HAP-1 (cell line): ENCODE data around the gene DOCK8.

Source experiments
- DNase-seq, 2 experiments: peaks; one replicate each; pipeline ENCODE4 v3.0.0-alpha.2; 2016 to 2020; ENCODE audit warnings: low spot score in 2 of 2
- H3K27me3 ChIP-seq: fragments of 250-450 bp; sonication (Bioruptor Pico); 2 replicates; pipeline ENCODE4 v1.5.1; 2020; ENCODE audit warnings: low read depth, mild to moderate bottlenecking, moderate library complexity
- H3K36me3 ChIP-seq: fragments of 250-450 bp; sonication (Bioruptor Pico); replicated peaks from 2 replicates; pipeline ENCODE4 v1.5.1; 2020; ENCODE audit warnings: mild to moderate bottlenecking
- H3K4me1 ChIP-seq: fragments of 250-450 bp; sonication (Bioruptor Pico); 2 replicates; pipeline ENCODE4 v1.5.1; 2020; ENCODE audit warnings: mild to moderate bottlenecking
- H3K4me3 ChIP-seq: fragments of 250-450 bp; sonication (Bioruptor Pico); 2 replicates; pipeline ENCODE4 v1.5.1; 2020; ENCODE audit warnings: mild to moderate bottlenecking, moderate library complexity
- H3K9me3 ChIP-seq: fragments of 250-450 bp; sonication (Bioruptor Pico); 2 replicates; pipeline ENCODE4 v1.5.1; 2020; ENCODE audit warnings: mild to moderate bottlenecking, moderate library complexity
- in situ Hi-C: fragments of 300-500 bp; cut with MboI; formaldehyde crosslinking; loops from 3 replicates; pipeline ENCODE4 v1.14.3; 2020; ENCODE audit warnings: low sequenced_read_pairs, inconsistent platforms, mixed read lengths

DOCK8 gene

GRCh38 chr9:295576-295975, 80.9 kb downstream of the DOCK8 start:
- in situ Hi-C loops: no loop called here
- Histone ChIP-seq H3K4me1 (no peaks in the 10 kb centered on the region), H3K4me3 (no peak overlapping the region), H3K36me3 (no peaks in the 10 kb centered on the region), H3K27me3 (no peaks in the 10 kb centered on the region), H3K9me3 (no peaks in the 10 kb centered on the region)
- DNase-seq: no peak

DNA sequence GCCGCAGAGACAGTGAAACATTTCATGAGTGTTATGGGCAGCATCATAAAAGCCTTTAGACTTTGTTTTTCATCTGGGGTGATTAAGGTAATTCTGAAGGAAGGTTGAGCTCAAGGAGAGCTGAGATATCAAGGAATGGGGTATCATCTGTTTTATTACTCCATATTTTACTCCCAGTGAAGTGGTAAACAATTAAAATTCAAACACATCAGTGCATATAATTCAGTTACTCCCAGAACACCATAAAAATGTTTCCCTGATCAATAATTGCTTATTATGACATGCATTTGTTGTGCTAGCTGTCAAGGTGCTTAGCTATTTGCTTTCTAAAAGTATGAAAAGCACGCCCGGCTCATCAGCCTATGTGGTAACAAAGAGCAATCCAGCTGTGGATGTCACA, 81.7 kb downstream of the DOCK8 start:
- Histone ChIP-seq H3K9me3 (no peaks in the 10 kb centered on the region), H3K4me3 (no peak overlapping the region), H3K27me3 (no peaks in the 10 kb centered on the region), H3K36me3 (no peaks in the 10 kb centered on the region), H3K4me1 (no peaks in the 10 kb centered on the region)
- DNase-seq: no peak
- in situ Hi-C loops: no loop called here

- in situ Hi-C loops: no loop called here
- Histone ChIP-seq H3K27me3 (no peaks in the 10 kb centered on the region), H3K4me1 (no peaks in the 10 kb centered on the region), H3K9me3 (no peaks in the 10 kb centered on the region), H3K4me3 (no peak overlapping the region), H3K36me3 (no peaks in the 10 kb centered on the region)
- DNase-seq: no peak
These were observed 82.7 kb downstream of the DOCK8 start for GRCh38 chr9:297104-297972.

DNA sequence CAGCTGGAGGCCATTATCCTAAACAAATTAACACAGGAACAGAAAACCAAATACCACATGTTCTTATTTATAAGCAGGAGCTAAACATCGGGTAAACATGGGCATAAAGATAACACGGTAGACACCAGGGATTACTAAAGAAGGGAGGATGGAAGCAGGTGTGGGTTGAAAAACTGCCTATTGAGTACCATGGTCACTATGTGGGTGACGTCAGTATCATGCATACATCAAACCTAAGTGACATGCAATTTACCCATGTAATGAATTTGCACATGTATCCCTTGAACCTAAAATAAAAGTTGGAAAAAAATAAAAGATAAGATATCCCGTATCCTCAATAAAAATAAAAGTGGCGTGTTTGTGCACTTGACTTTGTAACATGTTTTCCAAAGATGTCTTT, 88.8 kb downstream of the DOCK8 start:
- no peak for DNase-seq
- in situ Hi-C loops: no loop called here
- Histone ChIP-seq H3K4me1 (no peaks in the 10 kb centered on the region), H3K27me3 (no peaks in the 10 kb centered on the region), H3K4me3 (no peak overlapping the region), H3K36me3 (no peaks in the 10 kb centered on the region), H3K9me3 (no peaks in the 10 kb centered on the region)

DNA sequence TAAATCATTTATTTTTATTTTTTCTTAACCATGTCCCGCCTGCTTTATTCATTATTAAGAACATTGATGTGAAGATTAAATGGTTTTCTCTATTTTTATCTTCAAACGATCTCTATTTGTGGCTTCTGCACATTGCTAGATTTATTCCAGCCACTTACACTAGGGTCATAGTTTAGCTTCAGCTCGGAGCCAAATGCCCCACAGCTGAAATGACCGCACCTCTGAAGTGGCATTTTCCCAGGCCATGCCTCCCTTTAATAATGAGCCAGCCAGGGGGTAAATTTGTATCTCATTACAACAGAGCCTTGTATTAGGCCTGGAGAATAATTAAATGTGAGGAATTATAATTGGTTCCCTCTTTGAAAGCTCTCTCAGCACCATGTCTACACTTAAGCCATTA, 89.4 kb downstream of the DOCK8 start:
- H3K9me3 ChIP-seq: no peaks in the 10 kb centered on the region
- no peaks in the 10 kb centered on the region for H3K4me1 ChIP-seq
- no peaks in the 10 kb centered on the region for H3K27me3 ChIP-seq
- no peak for DNase-seq
- H3K36me3 ChIP-seq: no peaks in the 10 kb centered on the region
- in situ Hi-C loops: no loop called here
- no peak overlapping the region for H3K4me3 ChIP-seq

DNA sequence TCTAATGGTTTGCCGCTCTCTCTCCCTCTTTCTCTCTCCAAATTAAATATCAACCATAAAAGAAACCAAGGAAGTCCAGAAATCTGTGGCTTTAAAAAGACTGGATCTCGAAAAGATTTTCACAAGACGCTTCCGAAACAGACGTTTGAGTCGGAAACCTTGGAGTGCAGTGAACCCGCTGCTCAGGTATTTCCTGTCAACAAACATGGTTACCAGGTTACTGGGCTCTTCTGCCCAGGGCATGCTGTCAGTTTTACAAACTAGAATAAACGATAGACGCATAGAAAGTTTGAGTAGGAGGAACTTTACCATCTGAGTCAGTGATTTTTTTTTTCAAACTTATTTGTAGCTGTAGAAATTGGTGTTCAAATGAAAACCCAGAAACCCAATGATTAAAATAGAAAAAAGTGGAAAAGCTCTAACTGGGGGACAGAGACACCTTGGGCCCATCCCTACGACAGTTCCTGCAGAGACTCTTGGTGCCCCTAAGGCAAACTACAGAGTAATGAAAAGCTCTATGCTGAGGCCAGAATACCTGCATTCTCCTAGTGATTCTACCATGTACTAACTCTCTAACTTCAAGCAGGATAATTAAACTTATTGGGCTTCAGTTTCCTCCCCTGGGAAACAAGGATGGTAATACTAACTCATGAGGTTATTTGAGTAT, 90.0 kb downstream of the DOCK8 start:
- Histone ChIP-seq H3K27me3 (no peaks in the 10 kb centered on the region), H3K4me1 (no peaks in the 10 kb centered on the region), H3K9me3 (no peaks in the 10 kb centered on the region), H3K36me3 (no peaks in the 10 kb centered on the region), H3K4me3 (no peak overlapping the region)
- DNase-seq: no peak
- in situ Hi-C loops: no loop called here

GRCh38 chr9:306907-307306, 92.2 kb downstream of the DOCK8 start:
- Histone ChIP-seq H3K4me1 (peaks cover 2% of the 10 kb centered on the region), H3K36me3 (no peaks in the 10 kb centered on the region), H3K9me3 (no peaks in the 10 kb centered on the region), H3K27me3 (no peaks in the 10 kb centered on the region), H3K4me3 (no peak overlapping the region)
- DNase-seq: no peak
- in situ Hi-C loops: no loop called here

DNA sequence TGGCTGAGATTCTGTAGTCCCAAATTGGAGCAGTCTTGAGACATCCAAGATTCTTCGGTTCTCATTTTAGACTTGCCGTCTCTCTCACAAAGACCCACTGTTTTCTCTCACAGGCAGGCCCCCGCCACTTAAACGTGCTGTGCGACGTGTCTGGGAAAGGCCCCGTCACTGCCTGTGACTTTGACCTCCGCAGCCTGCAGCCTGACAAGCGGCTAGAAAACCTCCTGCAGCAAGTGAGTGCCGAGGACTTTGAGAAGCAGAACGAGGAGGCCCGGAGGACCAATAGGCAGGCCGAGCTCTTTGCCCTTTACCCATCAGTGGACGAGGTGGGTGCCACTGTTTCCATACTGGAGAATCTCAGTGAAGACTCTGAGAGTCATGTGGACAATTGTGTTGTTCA, 97.2 kb downstream of the DOCK8 start:
- peak in 1 of 2 experiments; percentile 12 for DNase-seq
- in situ Hi-C loops: no loop called here
- Histone ChIP-seq H3K36me3 (no peaks in the 10 kb centered on the region), H3K27me3 (no peaks in the 10 kb centered on the region), H3K4me3 (no peak overlapping the region), H3K4me1 (peaks cover 12% of the 10 kb centered on the region), H3K9me3 (no peaks in the 10 kb centered on the region)

DNA sequence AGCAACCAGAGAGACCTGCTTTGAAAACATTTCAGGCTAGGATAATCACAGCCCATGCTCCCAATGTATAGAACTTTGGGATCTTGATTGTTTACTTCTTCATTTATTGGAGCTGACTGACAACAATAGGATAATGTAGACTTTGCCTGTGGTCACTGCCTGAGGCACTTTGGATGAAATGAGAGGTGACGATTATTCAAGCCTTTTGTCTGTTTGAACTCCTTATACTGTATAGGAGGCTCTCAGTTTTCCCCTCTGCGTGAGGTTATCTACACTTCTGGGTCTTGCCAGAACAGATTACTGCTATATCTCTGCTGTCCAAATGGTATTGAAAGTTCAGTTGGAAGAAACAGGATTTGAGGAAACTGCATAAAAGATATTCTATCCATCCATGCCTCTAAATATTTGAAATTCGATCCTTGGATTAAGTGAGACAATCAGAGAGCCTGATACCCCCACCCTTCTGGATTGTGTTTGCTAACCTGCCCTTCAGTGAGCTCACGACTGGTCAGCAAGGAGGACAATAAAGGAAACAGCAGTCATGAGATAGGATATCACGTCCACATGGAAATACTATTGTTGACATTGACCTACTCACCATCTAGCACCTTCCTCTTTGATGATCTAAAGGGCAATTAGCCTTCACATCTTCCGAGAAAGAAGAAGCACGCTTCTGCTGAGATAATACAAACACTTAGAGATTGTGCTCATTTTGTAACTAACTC, 98.1 kb downstream of the DOCK8 start:
- no peaks in the 10 kb centered on the region for H3K36me3 ChIP-seq
- H3K9me3 ChIP-seq: no peaks in the 10 kb centered on the region
- no peak overlapping the region for H3K4me3 ChIP-seq
- no peaks in the 10 kb centered on the region for H3K27me3 ChIP-seq
- H3K4me1 ChIP-seq: peaks cover 12% of the 10 kb centered on the region
- DNase-seq: peak; percentile 82 to 94
- in situ Hi-C loops: no loop called here

- H3K27me3 ChIP-seq: no peaks in the 10 kb centered on the region
- no peak for DNase-seq
- H3K4me3 ChIP-seq: no peak overlapping the region
- H3K4me1 ChIP-seq: peaks cover 12% of the 10 kb centered on the region
- no peaks in the 10 kb centered on the region for H3K36me3 ChIP-seq
- no peaks in the 10 kb centered on the region for H3K9me3 ChIP-seq
- in situ Hi-C loops: no loop called here
These were observed 101.8 kb downstream of the DOCK8 start for GRCh38 chr9:316382-316965.

GRCh38 chr9:318646-319045, 104.0 kb downstream of the DOCK8 start:
- Histone ChIP-seq H3K27me3 (no peaks in the 10 kb centered on the region), H3K9me3 (no peaks in the 10 kb centered on the region), H3K36me3 (no peaks in the 10 kb centered on the region), H3K4me3 (no peak overlapping the region), H3K4me1 (no peaks in the 10 kb centered on the region)
- DNase-seq: no peak
- in situ Hi-C loops: no loop called here

DNA sequence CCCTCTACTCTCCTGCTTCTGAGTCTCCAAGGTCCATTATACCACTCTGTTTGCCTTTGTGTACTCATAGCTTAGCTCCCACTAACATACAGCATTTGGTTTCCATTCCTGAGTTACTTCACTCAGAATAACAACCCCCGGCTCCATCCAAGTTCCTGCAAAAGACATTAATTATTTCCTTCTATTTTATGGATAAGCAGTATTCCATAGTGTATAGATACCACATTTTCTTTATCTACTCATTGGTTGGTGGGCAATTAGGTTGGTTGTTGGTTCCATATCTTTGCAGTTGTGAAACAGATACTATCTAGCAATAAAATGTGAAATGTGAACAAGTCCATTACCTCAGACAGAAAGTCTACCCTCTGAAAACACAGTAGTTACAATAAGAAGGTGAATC, 110.3 kb downstream of the DOCK8 start:
- in situ Hi-C loops: no loop called here
- DNase-seq: no peak
- H3K4me3 ChIP-seq: no peak overlapping the region
- no peaks in the 10 kb centered on the region for H3K36me3 ChIP-seq
- H3K9me3 ChIP-seq: no peaks in the 10 kb centered on the region
- H3K27me3 ChIP-seq: peaks cover 4% of the 10 kb centered on the region; the same call in 1 of the 2 replicates
- no peaks in the 10 kb centered on the region for H3K4me1 ChIP-seq

GRCh38 chr9:326667-327066, 112.0 kb downstream of the DOCK8 start:
- H3K9me3 ChIP-seq: no peaks in the 10 kb centered on the region
- peaks cover 5% of the 10 kb centered on the region; the same call in 1 of the 2 replicates for H3K27me3 ChIP-seq
- no peak for DNase-seq
- no peaks in the 10 kb centered on the region for H3K4me1 ChIP-seq
- in situ Hi-C loops: no loop called here
- no peak overlapping the region for H3K4me3 ChIP-seq
- H3K36me3 ChIP-seq: no peaks in the 10 kb centered on the region

DNA sequence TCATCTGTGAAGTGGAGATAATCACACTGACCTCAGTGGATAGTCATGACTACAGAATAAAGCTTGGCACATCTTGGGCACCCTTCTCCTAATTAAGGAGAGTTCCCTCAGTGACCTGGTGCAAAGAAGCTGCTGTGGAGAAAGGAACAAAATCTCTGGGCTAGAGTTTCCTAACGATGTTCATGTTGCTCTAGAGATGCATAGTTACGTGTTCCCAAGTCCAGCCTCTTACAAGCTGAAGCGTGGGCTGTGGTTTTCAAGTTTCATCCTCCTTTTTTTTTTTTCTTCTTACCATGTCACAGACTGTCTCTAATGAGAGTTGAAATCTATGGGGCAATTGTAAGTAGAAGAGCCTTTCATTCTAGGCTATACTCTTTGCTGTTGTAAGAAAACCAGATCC, 113.8 kb downstream of the DOCK8 start:
- Histone ChIP-seq H3K27me3 (peaks cover 5% of the 10 kb centered on the region; the same call in 1 of the 2 replicates), H3K4me3 (no peak overlapping the region), H3K9me3 (no peaks in the 10 kb centered on the region), H3K36me3 (no peaks in the 10 kb centered on the region), H3K4me1 (no peaks in the 10 kb centered on the region)
- no peak for DNase-seq
- in situ Hi-C loops: no loop called here
